Skin of body (tissue), 2 donors: ENCODE measurements around the gene PTPN1. TPM values are rescaled to one million over a fixed set of nuclear protein-coding genes. Genes with fewer than 3 reads are reported as not detected.

ENCODE experiments used
- DNase-seq: peaks from one replicate; lab custom pipeline; 2025; lab: John Stamatoyannopoulos, UW
- total RNA-seq: library from RNA; depleted of rRNA; stranded (reverse); fragments of >200 nt; gene quantifications from one replicate; pipeline ENCODE4 v1.2.3, GENCODE V29; 2014

The PTPN1 gene
- total RNA-seq, 1 donor from 2014 or later: 15.5 TPM

DNA sequence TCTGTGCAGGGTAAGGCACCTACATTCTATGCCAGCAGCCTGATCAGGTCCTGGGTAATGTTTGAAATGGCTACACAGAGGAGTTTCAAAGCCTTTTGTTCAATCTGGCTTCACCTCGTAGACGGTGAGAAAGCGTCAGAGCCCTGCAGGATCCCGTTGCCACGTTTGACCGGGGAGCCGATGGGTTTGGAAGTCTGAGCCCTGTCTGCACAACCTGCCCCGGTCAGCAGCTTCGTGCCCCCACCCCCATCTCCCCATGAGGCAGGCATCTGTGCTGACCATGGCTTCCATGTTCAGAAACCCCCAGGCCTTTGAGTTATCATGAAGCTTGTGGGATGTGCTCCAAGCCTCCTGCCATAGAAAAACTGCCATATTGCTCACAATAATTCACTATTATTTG lies 63.9 kb downstream of the PTPN1 start:
- no peak for DNase-seq

DNA sequence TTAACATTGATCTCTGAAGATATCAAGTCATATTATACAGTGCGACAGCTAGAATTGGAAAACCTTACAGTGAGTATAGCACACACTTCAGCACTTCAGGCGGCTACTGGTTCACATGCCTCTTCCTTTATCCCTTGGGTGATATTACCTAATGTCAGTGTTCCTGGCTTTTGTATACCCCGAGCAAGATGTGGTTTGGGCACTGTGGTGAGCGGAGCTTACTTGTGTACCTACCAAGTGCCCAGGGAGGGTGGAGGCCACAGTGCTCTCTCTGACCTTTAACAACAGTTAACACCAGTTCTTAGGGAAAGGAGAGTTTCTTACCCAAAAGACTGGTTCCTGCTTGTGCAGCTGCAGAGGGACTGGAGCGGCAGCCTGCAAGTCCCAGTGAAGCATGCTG lies 64.4 kb downstream of the PTPN1 start:
- no peak for DNase-seq

DNA sequence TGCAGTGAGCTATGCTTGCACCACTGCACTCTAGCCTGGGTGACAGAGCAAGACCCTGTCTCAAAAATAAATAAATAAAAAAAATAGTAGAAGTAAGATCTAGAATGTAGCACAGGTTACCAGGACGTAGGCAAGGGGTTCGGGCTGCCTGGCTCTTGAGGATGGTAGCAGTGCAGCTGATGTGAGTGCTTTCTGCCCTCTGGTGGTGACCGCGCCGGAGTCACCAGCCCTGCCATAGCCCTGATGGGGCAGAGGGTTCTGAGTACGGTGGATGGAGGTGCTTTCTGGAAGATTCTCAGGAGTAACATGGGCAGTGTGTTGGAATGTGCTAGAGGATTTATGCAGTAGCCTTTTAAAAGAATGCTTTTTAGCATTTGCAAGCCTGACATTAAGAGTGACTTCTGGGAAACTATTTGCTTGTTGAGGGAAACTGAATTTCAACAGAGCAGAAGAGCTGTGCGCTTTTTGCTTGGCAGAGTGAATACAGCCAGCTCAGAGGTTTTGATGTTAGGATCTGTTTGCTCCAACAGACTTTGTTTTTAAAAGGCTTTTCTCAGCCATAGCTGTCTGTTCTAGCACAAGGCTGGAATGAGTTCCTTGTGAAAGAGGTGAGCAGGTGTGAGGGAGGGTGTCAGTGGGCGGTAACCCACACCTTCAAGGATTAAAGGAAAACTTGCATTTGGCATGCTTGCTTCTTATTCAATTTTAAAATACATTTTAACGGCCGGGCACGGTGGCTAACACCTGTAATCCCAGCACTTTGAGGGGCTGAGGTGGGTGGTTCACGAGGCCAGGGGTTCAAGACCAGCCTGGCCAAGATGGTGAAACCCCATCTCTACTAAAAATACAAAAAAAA lies 65.9 kb downstream of the PTPN1 start:
- DNase-seq: no peak

DNA sequence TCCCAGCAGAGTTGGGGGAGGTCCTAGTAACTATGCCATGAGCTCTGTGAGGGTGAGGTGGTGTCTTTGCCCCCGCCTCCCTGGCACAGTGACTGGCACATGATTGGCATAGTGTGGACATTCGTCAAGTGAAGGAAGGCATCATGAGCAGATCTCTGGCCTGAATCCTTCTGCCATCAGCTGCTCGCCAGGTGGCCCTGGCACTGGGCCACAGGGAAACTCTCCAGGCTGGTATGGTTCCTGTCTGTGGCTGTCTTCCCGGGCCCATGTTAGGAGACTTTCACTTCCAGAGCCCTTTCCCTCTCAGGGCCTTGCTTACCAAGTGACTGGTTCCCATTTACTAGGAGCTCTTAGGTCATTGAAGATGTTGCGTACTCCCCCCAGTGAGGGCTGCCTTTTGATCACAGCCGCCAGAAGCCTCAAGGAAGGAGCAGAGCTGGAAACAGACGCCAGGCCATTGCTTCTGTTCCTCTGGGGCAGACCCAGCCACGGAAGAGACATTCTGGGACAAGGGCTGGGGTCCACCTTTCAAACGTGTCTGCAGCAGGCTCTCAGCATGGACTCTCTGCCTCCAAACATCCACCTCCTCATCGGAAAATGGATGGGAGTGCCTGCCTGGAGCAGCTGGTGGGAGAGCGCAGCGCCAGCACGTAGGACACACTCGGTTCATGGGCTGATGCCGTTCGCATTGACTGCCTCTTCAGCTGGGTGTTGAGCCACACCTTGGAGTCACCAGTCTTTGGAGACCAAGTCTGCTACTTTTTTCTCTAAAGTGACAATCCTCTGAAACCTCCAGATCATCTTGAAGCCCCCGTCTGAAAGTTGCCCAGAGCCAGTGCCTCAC lies 67.2 kb downstream of the PTPN1 start:
- DNase-seq: no peak

DNA sequence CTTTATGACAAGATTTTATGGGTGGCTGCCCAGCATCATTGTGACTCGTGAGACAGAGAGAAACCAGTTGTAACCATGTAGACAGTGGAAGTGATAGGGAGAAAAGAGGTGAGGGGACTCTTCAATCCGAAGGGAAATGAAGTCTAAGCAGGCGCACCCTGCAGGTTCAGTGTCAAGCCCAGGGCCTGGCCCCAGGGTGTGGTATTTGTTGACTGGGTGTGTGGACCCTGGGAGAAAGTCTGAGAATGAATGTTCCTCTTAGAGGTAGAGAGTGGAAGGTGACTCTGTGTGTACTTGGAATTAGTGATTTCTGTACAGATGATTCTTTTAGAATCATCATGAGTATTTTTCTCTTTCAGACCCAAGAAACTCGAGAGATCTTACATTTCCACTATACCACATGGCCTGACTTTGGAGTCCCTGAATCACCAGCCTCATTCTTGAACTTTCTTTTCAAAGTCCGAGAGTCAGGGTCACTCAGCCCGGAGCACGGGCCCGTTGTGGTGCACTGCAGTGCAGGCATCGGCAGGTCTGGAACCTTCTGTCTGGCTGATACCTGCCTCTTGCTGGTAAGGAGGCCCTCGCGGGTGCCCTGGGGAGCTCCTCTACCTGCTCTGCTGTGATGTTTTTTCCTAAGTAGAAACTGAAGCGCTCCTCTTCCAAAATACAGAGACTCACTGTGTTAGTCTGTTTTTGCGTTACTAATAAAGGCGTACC lies 68.0 kb downstream of the PTPN1 start:
- no peak for DNase-seq

DNA sequence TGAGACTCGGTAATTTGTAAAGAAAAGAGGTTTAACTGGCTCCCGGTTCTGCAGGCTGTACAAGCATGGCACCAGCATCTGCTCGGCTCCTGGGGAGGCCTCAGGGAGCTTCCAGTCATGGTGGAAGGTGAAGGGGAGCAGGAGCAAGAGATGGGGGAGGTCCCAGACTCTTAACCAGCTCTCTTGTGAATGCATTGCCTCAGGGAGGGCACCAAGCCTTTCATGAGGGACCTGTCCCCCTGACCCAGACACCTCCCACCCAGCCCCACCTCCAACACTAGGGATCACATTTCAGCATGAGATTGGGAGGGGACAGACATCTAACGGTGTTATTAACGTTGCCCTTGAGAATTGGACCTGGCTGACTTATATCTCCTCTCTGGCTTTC lies 68.6 kb downstream of the PTPN1 start:
- DNase-seq: no peak

DNA sequence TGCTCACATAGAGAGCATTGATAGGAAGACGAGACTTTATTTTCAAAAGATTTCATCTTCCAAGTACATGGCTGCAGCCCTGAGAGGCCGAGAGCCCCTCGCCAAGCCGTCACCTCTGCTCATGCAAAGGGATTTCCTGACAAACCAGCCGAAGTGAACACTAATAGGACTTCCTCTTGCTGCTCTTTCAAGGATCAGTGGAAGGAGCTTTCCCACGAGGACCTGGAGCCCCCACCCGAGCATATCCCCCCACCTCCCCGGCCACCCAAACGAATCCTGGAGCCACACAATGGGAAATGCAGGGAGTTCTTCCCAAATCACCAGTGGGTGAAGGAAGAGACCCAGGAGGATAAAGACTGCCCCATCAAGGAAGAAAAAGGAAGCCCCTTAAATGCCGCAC lies 69.3 kb downstream of the PTPN1 start:
- no peak for DNase-seq

DNA sequence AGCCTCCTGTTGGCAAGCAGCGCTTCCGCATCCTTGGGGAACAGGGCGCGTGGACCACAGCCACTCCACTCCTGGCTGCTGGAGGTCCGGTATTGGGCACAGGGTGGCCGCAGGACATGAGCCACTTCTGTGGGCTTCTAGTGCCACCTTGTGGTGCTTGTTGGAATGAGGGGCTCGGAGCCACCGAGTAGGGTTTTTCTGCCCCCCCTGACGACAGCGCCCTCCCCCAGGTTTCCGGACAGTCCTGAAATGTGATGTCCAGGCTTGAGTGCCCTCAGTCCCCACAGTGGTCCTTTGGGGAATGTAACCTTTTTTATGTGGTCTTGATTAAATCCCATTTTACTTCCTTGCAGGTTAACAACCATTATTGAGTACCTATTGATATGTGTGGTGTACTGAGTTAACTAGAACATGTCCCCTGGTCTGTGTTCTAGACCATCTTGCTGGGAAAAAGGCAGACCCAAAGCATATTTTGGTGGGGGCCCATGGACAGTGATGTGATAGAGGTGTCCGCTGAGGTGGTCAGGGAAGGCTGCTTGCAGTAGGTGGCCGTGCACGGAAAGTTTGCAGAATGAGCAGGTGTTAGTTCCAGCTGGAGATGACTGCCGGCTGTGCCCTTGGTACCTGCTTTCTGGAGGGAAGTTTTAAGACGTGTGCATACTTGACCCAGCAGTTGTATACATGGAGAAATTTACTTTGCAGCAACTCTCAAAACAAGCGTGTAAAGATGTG lies 70.0 kb downstream of the PTPN1 start:
- DNase-seq: no peak

DNA sequence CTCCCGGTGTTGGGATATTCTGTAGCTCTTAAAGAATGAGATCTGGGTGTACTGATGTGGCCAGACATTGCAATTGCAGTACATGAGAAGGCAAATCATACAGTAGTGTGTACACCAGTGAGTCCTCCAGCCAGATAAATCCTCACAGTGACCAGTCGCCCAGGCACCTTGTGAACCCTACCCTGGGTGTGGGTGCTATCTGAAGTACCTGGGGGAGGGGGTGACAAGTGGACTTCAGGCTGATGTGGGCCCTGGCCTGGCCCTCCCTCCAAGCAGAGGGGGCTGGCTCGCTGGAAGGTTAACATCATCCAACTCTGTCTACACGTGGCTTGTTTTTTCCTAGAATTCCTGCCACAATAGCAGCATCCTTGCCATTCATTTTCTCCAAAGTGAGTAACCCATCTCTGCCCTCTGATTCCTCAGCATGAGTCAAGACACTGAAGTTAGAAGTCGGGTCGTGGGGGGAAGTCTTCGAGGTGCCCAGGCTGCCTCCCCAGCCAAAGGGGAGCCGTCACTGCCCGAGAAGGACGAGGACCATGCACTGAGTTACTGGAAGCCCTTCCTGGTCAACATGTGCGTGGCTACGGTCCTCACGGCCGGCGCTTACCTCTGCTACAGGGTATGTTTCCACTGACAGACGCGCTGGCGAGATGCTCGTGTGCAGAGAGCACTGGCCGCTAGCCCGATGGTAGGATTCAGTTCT lies 70.8 kb downstream of the PTPN1 start:
- DNase-seq: no peak

DNA sequence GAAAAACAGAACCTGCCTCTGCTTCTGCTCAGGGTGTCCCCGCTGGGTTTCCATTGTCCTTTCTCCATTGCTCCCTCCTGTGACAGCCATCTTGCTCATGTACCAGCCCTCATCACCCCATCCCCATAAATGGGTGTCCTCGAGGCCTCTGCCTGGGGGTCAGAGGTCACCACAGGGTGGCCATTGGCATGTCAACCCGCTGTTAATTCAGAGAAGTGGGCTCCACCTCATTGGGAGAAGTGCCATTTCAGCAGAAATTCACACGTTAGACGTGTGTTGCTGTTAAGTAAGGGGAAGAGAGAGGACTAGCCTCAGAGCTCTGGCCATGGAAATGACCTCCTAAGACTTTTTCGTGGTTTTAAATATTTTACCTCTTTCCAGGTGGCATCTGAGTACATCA lies 71.9 kb downstream of the PTPN1 start:
- no peak for DNase-seq

DNA sequence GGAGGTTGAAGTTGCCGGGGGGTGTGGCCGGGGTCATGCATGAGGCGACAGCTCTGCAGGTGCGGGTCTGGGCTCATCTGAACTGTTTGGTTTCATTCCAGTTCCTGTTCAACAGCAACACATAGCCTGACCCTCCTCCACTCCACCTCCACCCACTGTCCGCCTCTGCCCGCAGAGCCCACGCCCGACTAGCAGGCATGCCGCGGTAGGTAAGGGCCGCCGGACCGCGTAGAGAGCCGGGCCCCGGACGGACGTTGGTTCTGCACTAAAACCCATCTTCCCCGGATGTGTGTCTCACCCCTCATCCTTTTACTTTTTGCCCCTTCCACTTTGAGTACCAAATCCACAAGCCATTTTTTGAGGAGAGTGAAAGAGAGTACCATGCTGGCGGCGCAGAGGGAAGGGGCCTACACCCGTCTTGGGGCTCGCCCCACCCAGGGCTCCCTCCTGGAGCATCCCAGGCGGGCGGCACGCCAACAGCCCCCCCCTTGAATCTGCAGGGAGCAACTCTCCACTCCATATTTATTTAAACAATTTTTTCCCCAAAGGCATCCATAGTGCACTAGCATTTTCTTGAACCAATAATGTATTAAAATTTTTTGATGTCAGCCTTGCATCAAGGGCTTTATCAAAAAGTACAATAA lies 72.5 kb downstream of the PTPN1 start:
- DNase-seq: no peak

DNA sequence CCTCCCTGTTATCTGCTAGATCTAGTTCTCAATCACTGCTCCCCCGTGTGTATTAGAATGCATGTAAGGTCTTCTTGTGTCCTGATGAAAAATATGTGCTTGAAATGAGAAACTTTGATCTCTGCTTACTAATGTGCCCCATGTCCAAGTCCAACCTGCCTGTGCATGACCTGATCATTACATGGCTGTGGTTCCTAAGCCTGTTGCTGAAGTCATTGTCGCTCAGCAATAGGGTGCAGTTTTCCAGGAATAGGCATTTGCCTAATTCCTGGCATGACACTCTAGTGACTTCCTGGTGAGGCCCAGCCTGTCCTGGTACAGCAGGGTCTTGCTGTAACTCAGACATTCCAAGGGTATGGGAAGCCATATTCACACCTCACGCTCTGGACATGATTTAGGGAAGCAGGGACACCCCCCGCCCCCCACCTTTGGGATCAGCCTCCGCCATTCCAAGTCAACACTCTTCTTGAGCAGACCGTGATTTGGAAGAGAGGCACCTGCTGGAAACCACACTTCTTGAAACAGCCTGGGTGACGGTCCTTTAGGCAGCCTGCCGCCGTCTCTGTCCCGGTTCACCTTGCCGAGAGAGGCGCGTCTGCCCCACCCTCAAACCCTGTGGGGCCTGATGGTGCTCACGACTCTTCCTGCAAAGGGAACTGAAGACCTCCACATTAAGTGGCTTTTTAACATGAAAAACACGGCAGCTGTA lies 73.4 kb downstream of the PTPN1 start:
- no peak for DNase-seq

DNA sequence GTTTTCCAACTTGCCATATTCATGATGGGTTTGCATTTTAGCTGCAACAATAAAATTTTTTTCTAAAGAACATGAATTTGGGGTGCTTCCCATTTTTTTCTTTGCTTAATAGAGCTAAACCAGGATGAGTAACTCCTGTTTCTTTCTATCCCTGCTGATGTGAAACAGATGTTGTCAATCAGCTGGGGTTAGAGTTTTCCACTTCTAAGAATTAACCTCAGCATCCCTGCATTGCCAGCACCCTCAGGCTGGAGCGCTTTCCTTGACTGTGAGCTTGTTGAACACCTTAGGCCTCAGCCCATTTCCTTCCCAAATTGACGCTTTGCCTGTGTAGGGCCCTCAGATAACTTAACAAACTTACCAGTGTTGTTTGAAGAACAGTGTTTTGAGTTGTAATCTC lies 74.5 kb downstream of the PTPN1 start:
- no peak for DNase-seq

DNA sequence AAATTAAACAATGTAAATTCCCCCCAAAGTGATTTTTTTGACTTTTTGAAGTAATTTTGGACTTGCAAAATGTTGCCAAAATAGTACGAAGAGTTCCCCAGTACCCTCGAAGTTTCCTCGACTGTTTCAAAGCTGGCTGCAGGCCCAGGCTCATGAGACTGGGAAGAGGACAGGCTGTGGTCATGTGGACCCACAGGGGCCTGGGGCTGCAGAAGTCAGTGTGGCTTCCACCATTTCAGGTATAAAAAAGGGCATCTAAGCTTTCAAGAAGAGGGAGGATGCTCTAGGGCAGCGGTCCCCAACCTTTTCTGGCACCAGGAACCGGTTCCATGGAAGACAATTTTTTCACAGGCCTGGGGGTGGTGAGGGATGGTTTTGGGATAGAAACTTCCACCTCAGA lies 75.0 kb downstream of the PTPN1 start:
- DNase-seq: no peak

DNA sequence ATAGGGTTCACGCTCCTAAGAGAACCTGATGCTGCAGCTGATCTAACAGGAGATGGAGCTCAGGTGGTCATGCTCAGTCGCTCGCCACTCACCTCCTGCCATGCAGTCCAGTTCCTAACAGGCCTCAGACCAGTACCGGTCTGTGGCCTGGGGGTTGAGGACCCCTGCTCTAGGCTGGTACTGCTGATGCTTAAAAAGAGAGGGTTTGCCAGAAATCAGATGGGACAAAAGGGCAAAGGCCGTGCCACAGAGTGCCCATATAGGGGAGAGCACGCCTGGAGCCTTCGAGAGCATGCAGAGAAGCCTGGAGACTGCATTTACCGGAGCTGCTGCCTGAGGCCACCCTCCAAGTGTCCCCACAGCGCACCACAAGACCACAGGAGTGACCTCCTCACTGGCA lies 75.5 kb downstream of the PTPN1 start:
- no peak for DNase-seq

DNA sequence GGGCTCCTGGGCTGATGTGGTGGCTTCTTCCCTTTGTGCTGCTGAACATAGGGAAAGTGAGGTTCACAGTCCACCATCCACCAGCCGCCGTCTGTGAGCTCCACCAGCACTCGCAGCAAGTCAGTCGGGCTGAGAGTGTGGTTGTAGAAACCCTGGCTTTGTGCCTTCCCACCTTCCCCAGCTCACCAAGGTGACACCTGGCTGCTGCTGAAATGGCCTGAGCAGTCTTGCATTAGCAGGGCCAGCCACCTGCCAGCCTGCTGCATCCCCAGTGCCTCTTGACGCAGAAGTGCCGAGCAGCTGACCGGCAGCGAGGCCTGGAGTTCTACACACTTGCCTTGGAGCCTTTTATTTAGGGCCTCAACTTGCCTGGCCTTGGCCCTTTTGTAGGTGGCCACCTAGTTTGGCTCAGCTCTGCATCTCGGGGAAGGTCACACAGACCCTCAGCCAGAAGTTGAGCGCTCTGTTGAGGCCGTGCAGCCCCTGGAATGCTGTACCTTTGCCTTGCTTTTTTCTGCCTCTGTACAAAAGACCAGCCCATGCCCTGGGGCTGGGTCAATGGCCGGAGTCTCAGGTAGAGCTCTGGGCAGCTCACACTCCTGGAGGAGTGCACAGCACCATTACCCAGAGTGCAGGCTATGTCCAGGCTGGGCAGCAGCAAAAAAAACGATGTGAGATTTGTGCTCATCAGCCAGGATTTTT lies 76.5 kb downstream of the PTPN1 start:
- no peak for DNase-seq

DNA sequence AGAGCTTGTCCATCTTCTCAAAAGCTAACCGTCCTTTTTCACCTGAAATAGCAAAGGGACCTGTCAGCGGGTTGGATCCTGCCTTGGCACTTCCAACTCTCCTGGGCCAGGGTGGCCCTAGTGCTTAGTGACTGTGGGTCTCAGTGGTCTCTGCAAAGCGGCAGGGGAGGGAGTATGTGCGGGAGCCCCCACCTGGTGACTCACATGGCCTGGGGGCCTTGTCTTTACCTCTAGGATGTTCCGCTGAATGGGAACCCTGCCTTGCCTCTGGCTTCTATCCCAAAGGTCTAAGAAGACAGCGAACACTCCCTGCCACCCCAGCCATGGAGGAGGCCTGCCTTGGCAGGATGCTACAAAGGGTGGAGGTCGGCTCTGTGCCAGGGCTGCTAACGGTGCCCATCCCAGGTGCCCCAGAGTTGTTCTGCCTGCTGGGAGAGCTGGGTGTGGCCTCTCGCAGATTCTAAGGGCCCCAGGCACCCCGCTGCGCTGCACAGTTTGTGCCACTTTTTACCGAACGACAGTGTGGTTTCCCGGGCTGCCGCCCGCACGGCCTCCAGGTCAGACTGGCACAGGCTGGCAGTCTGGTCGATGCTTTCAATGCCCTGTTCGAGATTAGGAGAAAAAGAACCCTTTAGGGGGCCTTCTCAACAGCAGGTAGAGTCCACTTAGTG lies 77.2 kb downstream of the PTPN1 start:
- DNase-seq: no peak

DNA sequence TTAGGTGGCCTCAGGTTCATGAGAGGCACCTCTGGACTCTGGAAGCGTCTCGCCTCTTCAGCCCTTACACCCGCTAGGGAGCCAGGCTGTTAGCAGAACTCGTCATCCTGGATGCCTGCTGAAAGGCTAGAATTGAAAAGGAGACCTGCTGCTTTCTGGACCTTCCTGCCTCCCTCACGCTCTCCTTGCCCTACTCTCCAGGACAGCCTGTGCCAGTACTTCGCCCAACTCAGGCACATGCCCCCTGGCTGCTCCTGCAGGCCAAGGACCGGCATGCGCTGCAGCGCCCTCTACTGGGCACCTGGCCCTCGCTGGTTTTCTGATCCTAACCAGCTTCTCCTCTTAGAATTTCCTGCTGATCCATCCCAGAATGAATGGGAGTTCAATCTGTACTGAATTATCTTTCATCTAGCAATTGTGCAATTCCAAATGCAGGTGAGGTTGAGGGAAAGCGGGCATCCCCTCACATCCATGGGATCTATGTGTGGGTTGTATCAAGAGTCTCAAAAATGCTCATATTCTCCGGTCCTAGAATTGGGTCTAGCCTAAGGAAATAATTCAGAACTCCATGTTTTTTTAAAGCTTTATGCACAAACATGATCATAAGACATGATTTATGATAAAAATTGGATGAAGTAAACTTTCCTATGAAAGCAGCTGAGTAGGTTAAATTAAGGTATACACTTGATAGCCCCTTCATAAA lies 78.0 kb downstream of the PTPN1 start:
- DNase-seq: no peak
